ENCODE results near the gene PRKCE. TPM values are rescaled to one million over a fixed set of nuclear protein-coding genes. Genes with fewer than 3 reads are reported as not detected.

The PRKCE gene
- polyA plus RNA-seq, 3 donors, result 1.3 to 7.7 (median 2.3) TPM

DNA sequence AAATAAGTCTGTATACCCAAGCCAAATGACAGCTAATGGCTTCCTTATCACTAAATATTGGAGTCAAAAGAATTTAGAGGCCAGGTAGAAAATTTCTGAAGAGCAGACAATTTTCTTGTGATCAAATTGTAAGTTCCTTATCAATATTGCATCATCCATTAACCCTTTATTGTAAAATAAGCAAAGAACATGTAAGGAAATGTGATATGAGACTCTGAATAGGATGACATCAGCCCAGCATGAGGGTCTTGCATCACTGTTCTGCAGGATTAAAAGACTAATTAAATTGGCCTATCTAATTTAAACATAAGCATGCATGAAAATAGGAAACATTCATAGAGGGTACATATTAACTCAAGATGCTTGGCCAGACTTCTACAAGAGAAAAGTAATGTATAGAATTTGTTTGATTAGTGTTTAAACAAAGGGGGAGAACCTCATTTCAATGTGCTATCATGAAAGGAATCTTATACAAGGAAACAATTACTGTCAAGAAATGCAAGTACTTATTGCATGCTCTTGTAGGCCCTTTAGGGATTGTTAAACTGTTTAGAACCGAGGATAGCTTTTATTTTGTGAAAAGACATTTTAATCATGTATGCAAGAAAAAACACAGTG lies 302.9 kb downstream of the PRKCE start:
- DNase-seq, result no peak
- Histone ChIP-seq H3K4me3 (replicated peaks in 1 of 3; ENCODE audit: low read depth in 2 of 3, low read length in 3 of 3) (no peak overlapping the region), H3K9ac (ENCODE audit: insufficient read depth, low read length, poor library complexity, severe bottlenecking) (no peak overlapping the region), H4K20me1 (ENCODE audit: insufficient read depth, low read length) (no peaks in the 10 kb centered on the region), H3K4me1 (ENCODE audit: control insufficient read depth in 1 of 2, insufficient read depth in 2 of 2, low read length in 2 of 2) (no peaks in the 10 kb centered on the region), H3K4me2 (replicated peaks; ENCODE audit: extremely low read depth, low read length, poor library complexity, severe bottlenecking) (no peak overlapping the region), H3K9me3 (replicated peaks in 1 of 2; ENCODE audit: control insufficient read depth in 1 of 2, insufficient read depth in 1 of 2, low read length in 2 of 2) (no peaks in the 10 kb centered on the region), H3K27ac (ENCODE audit: low read depth in 1 of 2, low read length in 2 of 2) (no peak overlapping the region), H3K79me2 (ENCODE audit: insufficient read depth, low read length) (no peaks in the 10 kb centered on the region), H2AFZ (ENCODE audit: insufficient read depth, low read depth, low read length, poor library complexity, severe bottlenecking) (no peak overlapping the region), H3K36me3 (replicated peaks in 1 of 2; ENCODE audit: control insufficient read depth in 1 of 2, insufficient read depth in 2 of 2, low read length in 2 of 2) (no peaks in the 10 kb centered on the region), H3K27me3 (ENCODE audit: control insufficient read depth in 2 of 2, insufficient read depth in 2 of 2, low read length in 2 of 2) (no peaks in the 10 kb centered on the region)
- Mint-ChIP-seq H3K9me3 (no peaks in the 10 kb centered on the region), H3K4me1 (no peaks in the 10 kb centered on the region), H3K27ac (no peak overlapping the region), H3K36me3 (no peaks in the 10 kb centered on the region), H3K4me3 (no peak overlapping the region), H3K27me3 (ENCODE audit: low read depth in 3 of 3) (no peaks in the 10 kb centered on the region)
- TF ChIP-seq, protein P1, sequence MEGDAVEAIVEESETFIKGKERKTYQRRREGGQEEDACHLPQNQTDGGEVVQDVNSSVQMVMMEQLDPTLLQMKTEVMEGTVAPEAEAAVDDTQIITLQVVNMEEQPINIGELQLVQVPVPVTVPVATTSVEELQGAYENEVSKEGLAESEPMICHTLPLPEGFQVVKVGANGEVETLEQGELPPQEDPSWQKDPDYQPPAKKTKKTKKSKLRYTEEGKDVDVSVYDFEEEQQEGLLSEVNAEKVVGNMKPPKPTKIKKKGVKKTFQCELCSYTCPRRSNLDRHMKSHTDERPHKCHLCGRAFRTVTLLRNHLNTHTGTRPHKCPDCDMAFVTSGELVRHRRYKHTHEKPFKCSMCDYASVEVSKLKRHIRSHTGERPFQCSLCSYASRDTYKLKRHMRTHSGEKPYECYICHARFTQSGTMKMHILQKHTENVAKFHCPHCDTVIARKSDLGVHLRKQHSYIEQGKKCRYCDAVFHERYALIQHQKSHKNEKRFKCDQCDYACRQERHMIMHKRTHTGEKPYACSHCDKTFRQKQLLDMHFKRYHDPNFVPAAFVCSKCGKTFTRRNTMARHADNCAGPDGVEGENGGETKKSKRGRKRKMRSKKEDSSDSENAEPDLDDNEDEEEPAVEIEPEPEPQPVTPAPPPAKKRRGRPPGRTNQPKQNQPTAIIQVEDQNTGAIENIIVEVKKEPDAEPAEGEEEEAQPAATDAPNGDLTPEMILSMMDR (IDR thresholded peaks at IDR 0.05), result no peak
- no CpG with 5 or more reads among the region's 1 CpG for WGBS (ENCODE audit: insufficient coverage)
- intact Hi-C loops (cut with micrococcal nuclease), result no loop called here

DNA sequence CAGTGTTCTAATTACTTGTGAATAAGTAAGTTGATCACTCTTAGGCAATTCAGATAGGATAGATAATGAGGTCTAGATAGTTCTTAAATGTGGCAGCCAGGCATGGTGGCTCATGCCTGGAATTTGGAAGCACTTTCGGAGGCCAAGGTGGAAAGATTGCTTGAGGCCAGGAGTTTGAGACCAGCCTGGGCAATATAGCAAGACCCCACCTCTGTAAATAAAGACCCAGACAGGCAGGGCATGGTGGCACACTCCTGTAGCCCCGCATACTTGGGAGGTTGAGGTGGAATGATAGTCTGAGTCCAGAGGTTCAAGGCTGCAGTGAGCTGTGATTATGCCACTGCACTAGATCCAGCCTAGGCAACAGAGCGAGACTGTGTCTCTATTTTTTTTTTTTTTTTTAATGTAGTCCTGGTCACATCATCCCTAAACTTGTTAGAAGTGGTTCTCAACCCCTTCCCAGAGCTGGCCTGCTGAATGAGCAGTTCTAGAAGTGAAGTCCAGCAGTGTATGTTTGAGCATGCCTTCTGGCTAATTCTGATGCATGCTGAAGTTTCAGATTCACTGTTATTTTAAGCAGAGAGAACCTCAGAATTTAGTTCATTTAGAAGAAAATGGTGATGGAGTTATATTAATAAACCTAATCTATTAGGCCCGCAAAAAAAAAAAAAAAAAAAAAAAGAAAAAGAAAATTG lies 306.2 kb downstream of the PRKCE start:
- Mint-ChIP-seq H3K36me3 (no peaks in the 10 kb centered on the region), H3K4me3 (no peak overlapping the region), H3K27me3 (ENCODE audit: low read depth in 3 of 3) (peaks cover 0 to 1% (median 0%) of the 10 kb centered on the region in 3 donors), H3K4me1 (no peaks in the 10 kb centered on the region), H3K9me3 (no peaks in the 10 kb centered on the region), H3K27ac (no peak overlapping the region)
- intact Hi-C loops (cut with micrococcal nuclease), result no loop called here
- Histone ChIP-seq H3K9ac (ENCODE audit: insufficient read depth, low read length, poor library complexity, severe bottlenecking) (no peak overlapping the region), H3K4me2 (replicated peaks; ENCODE audit: extremely low read depth, low read length, poor library complexity, severe bottlenecking) (no peak overlapping the region), H3K79me2 (ENCODE audit: insufficient read depth, low read length) (no peaks in the 10 kb centered on the region), H2AFZ (ENCODE audit: insufficient read depth, low read depth, low read length, poor library complexity, severe bottlenecking) (no peak overlapping the region), H4K20me1 (ENCODE audit: insufficient read depth, low read length) (no peaks in the 10 kb centered on the region), H3K4me3 (replicated peaks in 1 of 3; ENCODE audit: low read depth in 2 of 3, low read length in 3 of 3) (no peak overlapping the region), H3K27ac (ENCODE audit: low read depth in 1 of 2, low read length in 2 of 2) (no peak overlapping the region), H3K9me3 (replicated peaks in 1 of 2; ENCODE audit: control insufficient read depth in 1 of 2, insufficient read depth in 1 of 2, low read length in 2 of 2) (no peaks in the 10 kb centered on the region), H3K27me3 (ENCODE audit: control insufficient read depth in 2 of 2, insufficient read depth in 2 of 2, low read length in 2 of 2) (no peaks in the 10 kb centered on the region), H3K4me1 (ENCODE audit: control insufficient read depth in 1 of 2, insufficient read depth in 2 of 2, low read length in 2 of 2) (no peaks in the 10 kb centered on the region), H3K36me3 (replicated peaks in 1 of 2; ENCODE audit: control insufficient read depth in 1 of 2, insufficient read depth in 2 of 2, low read length in 2 of 2) (no peaks in the 10 kb centered on the region)
- WGBS (ENCODE audit: insufficient coverage), result no CpG with 5 or more reads among the region's 4 CpGs
- TF ChIP-seq, protein P1 (IDR thresholded peaks at IDR 0.05), result no peak
- no peak for DNase-seq
